Neural cell (in vitro differentiated cells): ENCODE measurements around the gene BHLHE23.

Experiments
- EZH2 ChIP-seq: fragments of 200-600, 300-800 bp; shearing (Covaris generic), sonication (generic); IDR thresholded peaks from 2 replicates; pipeline ENCODE4 v1.6.1; 2014; ENCODE audit warnings: antibody characterized with exemption, low read length, borderline replicate concordance, mild to moderate bottlenecking; ENCODE audit not compliant: insufficient read depth, poor library complexity, severe bottlenecking
- TF ChIP-seq, protein P1 (sequence below): fragments of 450-650 bp; IDR thresholded peaks from 2 replicates; pipeline ENCODE4 v1.5.1; 2014; ENCODE audit warnings: antibody characterized with exemption, mild to moderate bottlenecking, moderate library complexity; ENCODE audit not compliant: poor library complexity, severe bottlenecking

DNA sequence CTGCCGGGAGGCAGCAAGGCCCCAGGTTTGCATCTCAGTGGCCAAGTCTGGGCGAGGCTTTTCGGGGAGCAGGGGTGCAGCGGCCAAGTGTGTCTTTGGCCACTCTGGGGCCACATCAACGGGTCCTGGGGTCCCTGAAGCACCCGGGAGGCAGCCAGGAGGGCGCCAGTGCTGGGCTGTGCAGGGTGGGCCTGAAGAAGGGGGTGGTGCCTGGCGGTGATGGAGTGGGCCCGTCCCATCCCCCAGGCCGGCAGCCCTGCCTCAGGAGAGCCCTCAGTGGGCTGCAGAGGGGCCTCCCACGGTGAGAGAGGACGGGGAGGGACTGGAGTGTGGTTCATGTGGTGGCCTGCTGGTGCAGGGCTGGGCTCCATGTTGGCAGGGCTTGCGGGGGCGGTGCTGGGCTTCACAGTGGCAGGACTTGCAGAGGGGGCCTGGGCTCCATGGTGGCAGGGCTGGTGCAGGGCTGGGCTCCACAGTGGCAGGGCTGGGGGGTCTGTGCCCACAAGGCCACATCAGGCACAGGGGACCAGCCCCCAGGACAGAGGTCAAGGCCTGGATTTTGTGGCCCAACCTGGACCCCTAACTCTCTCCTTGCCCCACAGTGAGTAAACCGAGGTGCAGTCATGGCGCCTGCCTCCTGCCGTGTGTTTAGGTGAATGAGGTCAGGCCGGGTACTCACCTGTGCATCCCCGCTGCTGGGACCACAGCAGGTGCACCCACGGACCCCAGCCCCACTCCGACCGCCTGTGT is 10.5 kb upstream of the BHLHE23 start:
- no peak for TF ChIP-seq EZH2
- TF ChIP-seq, protein P1, sequence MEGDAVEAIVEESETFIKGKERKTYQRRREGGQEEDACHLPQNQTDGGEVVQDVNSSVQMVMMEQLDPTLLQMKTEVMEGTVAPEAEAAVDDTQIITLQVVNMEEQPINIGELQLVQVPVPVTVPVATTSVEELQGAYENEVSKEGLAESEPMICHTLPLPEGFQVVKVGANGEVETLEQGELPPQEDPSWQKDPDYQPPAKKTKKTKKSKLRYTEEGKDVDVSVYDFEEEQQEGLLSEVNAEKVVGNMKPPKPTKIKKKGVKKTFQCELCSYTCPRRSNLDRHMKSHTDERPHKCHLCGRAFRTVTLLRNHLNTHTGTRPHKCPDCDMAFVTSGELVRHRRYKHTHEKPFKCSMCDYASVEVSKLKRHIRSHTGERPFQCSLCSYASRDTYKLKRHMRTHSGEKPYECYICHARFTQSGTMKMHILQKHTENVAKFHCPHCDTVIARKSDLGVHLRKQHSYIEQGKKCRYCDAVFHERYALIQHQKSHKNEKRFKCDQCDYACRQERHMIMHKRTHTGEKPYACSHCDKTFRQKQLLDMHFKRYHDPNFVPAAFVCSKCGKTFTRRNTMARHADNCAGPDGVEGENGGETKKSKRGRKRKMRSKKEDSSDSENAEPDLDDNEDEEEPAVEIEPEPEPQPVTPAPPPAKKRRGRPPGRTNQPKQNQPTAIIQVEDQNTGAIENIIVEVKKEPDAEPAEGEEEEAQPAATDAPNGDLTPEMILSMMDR = no peak
